H1 (cell line): Measurements from ENCODE around the gene MAGED2. TPM values are rescaled to one million over a fixed set of nuclear protein-coding genes. Genes with fewer than 3 reads are reported as not detected.

ENCODE experiments used
- CTCF ChIA-PET: fragments of 300-600 bp; sonication (Branson Sonifier 250); formaldehyde crosslinking; loops from one replicate; lab custom pipeline; 2021; ENCODE audit not compliant: partially characterized antibody; lab: Charles Lee
- POLR2A ChIA-PET: fragments of 300-600 bp; sonication (Branson Sonifier 250); formaldehyde crosslinking; loops from one replicate; lab custom pipeline; 2021; ENCODE audit warnings: inconsistent platforms; ENCODE audit not compliant: partially characterized antibody; lab: Charles Lee
- DNase-seq, 2 experiments: peaks; one replicate each; pipeline versions ENCODE4 v3.0.0 to v3.0.0-alpha.2; 2010 to 2022; ENCODE audit warnings: low spot score in 2 of 2, low read depth in 1 of 2, mixed read lengths in 1 of 2
- FAIRE-seq: peaks from 2 replicates; lab custom pipeline; 2011; peaks lifted over from hg19 to GRCh38; lab: Jason Lieb, UNC
- H2AFZ ChIP-seq: 2 replicates; pipeline ENCODE4 v1.8.1; 2012; ENCODE audit warnings: low read length, inconsistent platforms
- H2AK5ac ChIP-seq: 2 replicates; pipeline ENCODE4 v1.6.1; 2013; ENCODE audit warnings: low read depth, low read length
- H2BK120ac ChIP-seq: replicated peaks from 2 replicates; pipeline ENCODE3; 2013; ENCODE audit warnings: low read depth, low read length, inconsistent platforms
- H2BK12ac ChIP-seq: 2 replicates; pipeline ENCODE4 v1.6.1; 2013; ENCODE audit warnings: low read depth, low read length
- H2BK15ac ChIP-seq: 2 replicates; pipeline ENCODE4 v1.6.1; 2013; ENCODE audit warnings: low read length
- H2BK20ac ChIP-seq: 2 replicates; pipeline ENCODE4 v1.6.1; 2013; ENCODE audit warnings: low read length
- H2BK5ac ChIP-seq: 2 replicates; pipeline ENCODE4 v1.6.1; 2013; ENCODE audit warnings: low read depth, low read length
- H3K14ac ChIP-seq: 2 replicates; pipeline ENCODE4 v1.6.1; 2013; ENCODE audit warnings: inconsistent platforms; ENCODE audit not compliant: insufficient read length
- H3K18ac ChIP-seq: 2 replicates; pipeline ENCODE4 v1.6.1; 2013; ENCODE audit warnings: low read length; ENCODE audit errors: extremely low read depth
- H3K23ac ChIP-seq: 2 replicates; pipeline ENCODE4 v1.6.1; 2013; ENCODE audit warnings: inconsistent platforms; ENCODE audit not compliant: insufficient read length
- H3K23me2 ChIP-seq: 2 replicates; pipeline ENCODE4 v1.6.1; 2013; ENCODE audit warnings: low read depth, low read length
- H3K27ac ChIP-seq: 2 replicates; pipeline ENCODE4 v1.6.1; 2011; ENCODE audit warnings: low read depth, low read length, inconsistent platforms
- H3K27me3 ChIP-seq, 4 experiments: replicated peaks in 1 of 4; 1 replicate in 1 of 4; 2 replicates in 3 of 4; pipeline versions ENCODE4 v1.6.1 to v1.8.1; 2011 to 2013; ENCODE audit warnings: low read length in 3 of 4, mild to moderate bottlenecking in 3 of 4, inconsistent platforms in 2 of 4, mixed read lengths in 2 of 4, moderate library complexity in 1 of 4; ENCODE audit not compliant: control insufficient read depth in 3 of 4, insufficient read depth in 3 of 4; ENCODE audit errors: extremely low read depth in 1 of 4
- H3K36me3 ChIP-seq, 4 experiments: 2 replicates each; pipeline versions ENCODE4 v1.6.1 to v1.8.1; 2011 to 2013; ENCODE audit warnings: mild to moderate bottlenecking in 4 of 4, low read length in 3 of 4, moderate library complexity in 2 of 4, control low read depth in 1 of 4, inconsistent platforms in 1 of 4; ENCODE audit not compliant: insufficient read depth in 4 of 4, control insufficient read depth in 2 of 4
- H3K4ac ChIP-seq: replicated peaks from 2 replicates; pipeline ENCODE3; 2013; ENCODE audit warnings: low read length, low read depth, mixed read lengths, inconsistent platforms; ENCODE audit not compliant: insufficient read length
- H3K4me1 ChIP-seq, 4 experiments: replicated peaks in 1 of 4; 1 replicate in 1 of 4; 2 replicates in 3 of 4; pipeline versions ENCODE4 v1.6.1 to v1.8.1; 2011 to 2013; ENCODE audit warnings: low read length in 3 of 4, inconsistent platforms in 2 of 4, mixed read lengths in 1 of 4; ENCODE audit not compliant: insufficient read depth in 4 of 4, control insufficient read depth in 3 of 4
- H3K4me2 ChIP-seq, 2 experiments: 2 replicates each; pipeline versions ENCODE4 v1.6.1 to v1.8.1; 2011 to 2013; ENCODE audit warnings: low read depth in 2 of 2, low read length in 2 of 2, control low read depth in 1 of 2, inconsistent platforms in 1 of 2, mild to moderate bottlenecking in 1 of 2; ENCODE audit not compliant: insufficient read depth in 1 of 2
- H3K4me3 ChIP-seq, 4 experiments: fragments of 200-600, 300-600 bp in 1 of 4; sonication (generic), shearing (Covaris generic), sonication (Bioruptor Twin) in 1 of 4; 2 replicates each; pipeline versions ENCODE4 v1.5.1 to v1.8.1; 2011 to 2016; ENCODE audit warnings: low read length in 4 of 4, low read depth in 3 of 4, control low read depth in 2 of 4, inconsistent platforms in 2 of 4, mild to moderate bottlenecking in 2 of 4, mixed read lengths in 1 of 4, moderate library complexity in 1 of 4; ENCODE audit not compliant: insufficient read depth in 2 of 4; ENCODE audit errors: extremely low read depth in 1 of 4
- H3K56ac ChIP-seq: replicated peaks from 2 replicates; pipeline ENCODE3; 2013; ENCODE audit warnings: low read depth, mild to moderate bottlenecking, mixed read lengths, low read length, inconsistent platforms; ENCODE audit not compliant: insufficient read length
- H3K79me1 ChIP-seq: 2 replicates; pipeline ENCODE4 v1.6.1; 2013; ENCODE audit warnings: low read depth, low read length, control low read depth
- H3K79me2 ChIP-seq, 2 experiments: 2 replicates each; pipeline versions ENCODE4 v1.6.1 to v1.8.1; 2012 to 2013; ENCODE audit warnings: low read length in 2 of 2, mild to moderate bottlenecking in 2 of 2, inconsistent platforms in 1 of 2; ENCODE audit not compliant: insufficient read depth in 2 of 2, control insufficient read depth in 1 of 2
- H3K9ac ChIP-seq, 4 experiments: replicated peaks in 1 of 4; 1 replicate in 1 of 4; 2 replicates in 3 of 4; pipeline versions ENCODE4 v1.6.1 to v1.8.1; 2011 to 2013; ENCODE audit warnings: low read depth in 3 of 4, low read length in 3 of 4, control low read depth in 2 of 4, mild to moderate bottlenecking in 2 of 4, moderate library complexity in 2 of 4, inconsistent platforms in 1 of 4; ENCODE audit errors: extremely low read depth in 1 of 4
- H3K9me3 ChIP-seq, 2 experiments: 2 replicates each; pipeline versions ENCODE4 v1.6.1 to v1.8.1; 2012 to 2013; ENCODE audit warnings: mild to moderate bottlenecking in 2 of 2, moderate library complexity in 2 of 2, control low read depth in 1 of 2, inconsistent platforms in 1 of 2, low read depth in 1 of 2, low read length in 1 of 2, mixed read lengths in 1 of 2; ENCODE audit not compliant: insufficient read depth in 2 of 2
- H4K20me1 ChIP-seq, 2 experiments: replicated peaks in 1 of 2; 2 replicates each; pipeline versions ENCODE3 to v1.8.1; 2011 to 2013; ENCODE audit warnings: inconsistent platforms in 2 of 2, low read length in 2 of 2, mild to moderate bottlenecking in 1 of 2; ENCODE audit not compliant: insufficient read depth in 2 of 2, control insufficient read depth in 1 of 2
- H4K5ac ChIP-seq: 2 replicates; pipeline ENCODE4 v1.6.1; 2013; ENCODE audit warnings: low read length, low read depth, mixed read lengths, inconsistent platforms; ENCODE audit not compliant: insufficient read length
- H4K8ac ChIP-seq: 2 replicates; pipeline ENCODE4 v1.8.0; 2013; ENCODE audit warnings: mild to moderate bottlenecking, moderate library complexity, low read length, inconsistent platforms; ENCODE audit not compliant: insufficient read depth; ENCODE audit errors: extremely low read depth
- H4K91ac ChIP-seq: replicated peaks from 2 replicates; pipeline ENCODE3; 2013; ENCODE audit warnings: low read length, mixed read lengths, inconsistent platforms; ENCODE audit not compliant: insufficient read length
- ATF2 ChIP-seq: IDR thresholded peaks from 2 replicates; pipeline ENCODE4 v1.6.1; 2012; ENCODE audit warnings: low read length, inconsistent platforms
- JUN ChIP-seq: IDR thresholded peaks from 2 replicates; pipeline ENCODE4 v1.6.1; 2011; ENCODE audit warnings: low read depth, mild to moderate bottlenecking, improper control_type of control experiment, low read length
- JUND ChIP-seq: IDR thresholded peaks from 2 replicates; pipeline ENCODE4 v1.6.1; 2011; ENCODE audit warnings: mild to moderate bottlenecking, improper control_type of control experiment, low read length
- KDM5A ChIP-seq: fragments of 200-600 bp; IDR thresholded peaks from 2 replicates; pipeline ENCODE4 v1.7.1; 2012; ENCODE audit warnings: mild to moderate bottlenecking, low read length, inconsistent platforms, mixed read lengths
- MAFK ChIP-seq: IDR thresholded peaks from 2 replicates; pipeline ENCODE4 v1.6.1; 2012; ENCODE audit warnings: low read depth, mild to moderate bottlenecking, improper control_type of control experiment, low read length
- PHF8 ChIP-seq: fragments of 200-600 bp; sonication (generic); conservative IDR thresholded peaks from 2 replicates; pipeline ENCODE4 v1.7.1; 2012; ENCODE audit warnings: low read depth, mild to moderate bottlenecking, inconsistent platforms, low read length, moderate library complexity
- RFX5 ChIP-seq: IDR thresholded peaks from 2 replicates; pipeline ENCODE4 v1.6.1; 2011; ENCODE audit warnings: low read depth, low read length, improper control_type of control experiment, borderline replicate concordance
- RNF2 ChIP-seq: fragments of 200-900, 300-1000 bp; sonication (generic); IDR thresholded peaks from 2 replicates; pipeline ENCODE4 v1.7.1; 2016; ENCODE audit warnings: borderline replicate concordance, low read depth, mild to moderate bottlenecking, antibody characterized with exemption, low read length; ENCODE audit not compliant: poor library complexity, severe bottlenecking; ENCODE audit errors: missing control alignments
- TAF1 ChIP-seq: IDR thresholded peaks from 2 replicates; pipeline ENCODE4 v1.6.1; 2011; ENCODE audit warnings: mild to moderate bottlenecking, low read depth, low read length
- TCF12 ChIP-seq: IDR thresholded peaks from 2 replicates; pipeline ENCODE4 v1.6.1; 2011; ENCODE audit warnings: low read depth, mild to moderate bottlenecking, low read length
- ZNF274 ChIP-seq: IDR thresholded peaks from 2 replicates; pipeline ENCODE4 v1.7.0; 2012; ENCODE audit warnings: low read length, borderline replicate concordance; ENCODE audit errors: extremely low read depth
- WGBS, 2 experiments: shearing (Covaris generic) in 1 of 2; methylation state at CpG; one replicate each; pipeline versions ENCODE4 v1.1.6 to v1.1.7; 2013 to 2015; ENCODE audit warnings: low lambda C conversion rate in 2 of 2, mixed read lengths in 2 of 2, inconsistent platforms in 1 of 2, low coverage in 1 of 2, missing lambda C conversion rate in 1 of 2; ENCODE audit not compliant: insufficient replicate concordance in 2 of 2, insufficient coverage in 1 of 2, insufficient read length in 1 of 2; ENCODE audit errors: extremely low coverage in 1 of 2, missing lambda C conversion rate in 1 of 2; 5-methylcytosine and 5-hydroxymethylcytosine counted together
- polyA plus RNA-seq, 7 experiments: library from polyadenylated mRNA; depleted of rRNA in 3 of 7; stranded (reverse) in 5 of 7; unstranded in 2 of 7; fragments of >200 nt in 5 of 7; fragments of 200-250 nt in 2 of 7; gene quantifications; 1 replicate in 5 of 7; 2 replicates in 1 of 7; 4 replicates in 1 of 7; pipeline versions ENCODE4 v1.2.1 to v1.2.3, GENCODE V29; 2011 to 2013; ENCODE audit warnings: missing spikeins in 2 of 7, mixed read lengths in 2 of 7
- total RNA-seq: library from RNA; stranded (reverse); fragmentation: NEBNext Ultra II Directional; extraction: Animal tissue kit (Norgen Biotek cat#: 25700); gene quantifications from 2 replicates; pipeline ENCODE4 v1.2.1, GENCODE V29; 2021

MAGED2 gene
- total and polyA plus RNA-seq, 2 of the 8 experiments (the other 6 are each of a cell fraction or from before 2014, with no cell fraction given): 83.3 to 120 TPM

- Histone ChIP-seq H3K79me2 (peaks cover 0 to 12% of the 10 kb centered on the region in 2 experiments; a peak in 2 of 4 replicates), H2BK15ac (no peak overlapping the region), H2BK12ac (no peak overlapping the region), H3K23ac (no peak overlapping the region), H3K36me3 (peaks cover 14 to 49% (median 38%) of the 10 kb centered on the region in 4 experiments), H3K14ac (no peak overlapping the region), H3K18ac (no peak overlapping the region), H4K8ac (no peak overlapping the region), H3K9ac (no peak overlapping the region), H3K4me2 (no peak overlapping the region), H3K4me1 (peaks cover 0 to 5% (median 0%) of the 10 kb centered on the region in 4 experiments; a peak in 4 of 7 replicates), H3K4me3 (no peak overlapping the region), H3K27me3 (no peaks in the 10 kb centered on the region), H4K5ac (no peak overlapping the region), H3K56ac (no peak overlapping the region), H2AFZ (no peak overlapping the region), H3K9me3 (no peaks in the 10 kb centered on the region), H2AK5ac (no peak overlapping the region), H3K27ac (no peak overlapping the region), H3K23me2 (peaks cover 2% of the 10 kb centered on the region; the same call in 1 of the 2 replicates), H3K4ac (no peak overlapping the region), H2BK20ac (no peak overlapping the region), H4K20me1 (peaks cover 0 to 6% of the 10 kb centered on the region in 2 experiments), H3K79me1 (no peaks in the 10 kb centered on the region), H2BK120ac (no peak overlapping the region), H4K91ac (no peak overlapping the region), H2BK5ac (no peak overlapping the region)
- no peak for FAIRE-seq
- CTCF ChIA-PET: no interaction called here
- 89% methylated on average over 9 of the region's 9 CpGs; no CpG with 5 or more reads in 1 of the 2 experiments for WGBS, 2 experiments
- POLR2A ChIA-PET: interaction anchor here (1.2 kb wide), 1 partner anchor 218 kb away, joined by 3 read pairs; no protein-coding TSS in a partner anchor
- no peak for DNase-seq
- no peak for TF ChIP-seq TCF12
- no peak for TF ChIP-seq JUND
- TF ChIP-seq MAFK: no peak
- no peak for TF ChIP-seq RNF2
- TF ChIP-seq RFX5: no peak
- no peak for TF ChIP-seq PHF8
- no peak for TF ChIP-seq ATF2
- no peak for TF ChIP-seq KDM5A
- no peak for TF ChIP-seq JUN
- no peak for TF ChIP-seq ZNF274
- TF ChIP-seq TAF1: no peak
These were observed 3.8 kb downstream of the MAGED2 start for GRCh38 chrX:54811301-54811885.
